NCI-H1105 treated with DMSO at 0.1 percent for 48 hours (cell line): ENCODE results near the gene IL3RA.

ENCODE experiments used
- DNase-seq: peaks from one replicate; lab custom pipeline; 2025; lab: John Stamatoyannopoulos, UW

IL3RA gene

DNA sequence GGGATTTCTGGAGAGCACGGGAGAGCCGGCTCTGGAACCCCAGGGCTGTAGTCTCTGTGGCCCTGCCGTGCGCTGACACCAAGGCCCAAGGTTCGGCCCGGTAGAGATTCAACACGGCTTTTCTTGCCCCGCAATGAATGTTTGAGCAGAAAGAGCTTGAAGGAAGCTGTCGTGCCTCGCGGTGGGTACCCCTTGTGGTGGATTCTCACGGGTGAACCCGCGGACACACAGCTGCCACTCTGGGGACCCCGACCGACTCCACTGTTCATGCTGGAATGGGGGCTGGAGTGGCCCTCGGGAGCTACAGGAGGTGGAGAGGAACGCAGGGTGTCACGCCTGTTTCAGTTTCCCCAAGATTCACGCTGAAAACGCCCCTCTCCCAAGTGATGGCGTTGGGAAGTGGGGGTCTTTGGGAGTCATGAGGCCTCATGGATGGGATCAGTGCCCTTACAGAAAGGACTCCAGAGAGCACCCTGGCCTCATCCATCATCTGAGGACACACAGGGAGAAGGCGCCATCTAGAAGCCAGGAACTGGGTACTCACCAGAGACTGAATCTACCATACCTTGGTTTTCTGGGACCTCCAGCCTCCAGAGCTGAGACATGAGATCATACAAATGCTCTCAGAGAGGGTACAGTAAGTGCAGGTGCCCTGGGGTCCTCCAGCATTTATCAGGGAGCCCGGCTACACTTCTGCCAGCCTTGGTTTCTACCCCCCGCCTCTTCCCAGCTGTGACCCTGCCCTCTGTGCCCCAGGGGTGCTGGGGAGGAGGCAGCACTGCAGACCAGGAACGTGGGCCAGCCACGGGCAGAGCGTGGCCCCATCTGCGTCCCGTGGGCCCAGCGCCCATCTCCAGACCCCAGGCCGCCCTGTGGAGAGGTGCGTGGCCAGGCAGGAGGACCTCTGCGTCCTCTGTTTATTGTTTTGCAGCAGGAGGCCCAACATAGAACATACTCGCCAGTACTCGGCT, 49.0 kb downstream of the IL3RA start:
- DNase-seq, result no peak

DNA sequence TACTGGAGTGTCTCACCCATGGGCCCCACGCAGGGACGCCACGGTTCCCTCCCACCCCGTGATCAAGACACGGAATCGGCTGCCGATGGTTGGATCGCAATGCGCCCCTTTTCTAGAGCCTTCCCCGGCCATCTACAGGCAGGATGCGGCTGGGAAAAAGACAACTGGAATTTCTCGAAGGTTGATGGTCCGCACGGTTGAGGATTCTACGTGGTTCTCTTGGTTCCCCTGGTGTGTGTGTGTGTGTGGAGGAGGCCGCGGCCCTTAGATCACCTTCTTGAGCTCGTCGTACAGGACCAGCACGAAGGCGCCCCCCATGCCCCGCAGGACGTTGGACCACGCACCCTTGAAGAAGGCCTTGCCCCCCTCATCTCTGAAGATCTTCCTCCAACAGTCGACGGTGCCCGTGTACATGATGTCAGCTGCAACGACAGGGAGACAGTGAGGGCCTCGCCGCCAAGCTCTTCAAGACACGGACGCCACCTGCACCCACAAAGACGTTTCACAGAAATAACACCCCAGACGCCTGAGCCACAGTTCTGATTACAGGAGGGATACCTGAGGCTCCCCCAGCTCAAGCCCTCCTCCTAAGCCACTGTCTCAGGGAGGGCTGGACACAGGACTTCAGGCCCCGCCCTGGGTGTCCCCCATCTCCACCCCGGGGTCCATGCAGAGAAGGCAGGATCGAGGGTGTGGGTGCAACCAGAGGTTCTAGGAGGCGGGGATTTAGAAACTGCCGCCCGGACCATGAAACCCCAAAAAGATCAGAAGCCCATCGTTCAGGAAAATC, 49.9 kb downstream of the IL3RA start:
- DNase-seq, result no peak

DNA sequence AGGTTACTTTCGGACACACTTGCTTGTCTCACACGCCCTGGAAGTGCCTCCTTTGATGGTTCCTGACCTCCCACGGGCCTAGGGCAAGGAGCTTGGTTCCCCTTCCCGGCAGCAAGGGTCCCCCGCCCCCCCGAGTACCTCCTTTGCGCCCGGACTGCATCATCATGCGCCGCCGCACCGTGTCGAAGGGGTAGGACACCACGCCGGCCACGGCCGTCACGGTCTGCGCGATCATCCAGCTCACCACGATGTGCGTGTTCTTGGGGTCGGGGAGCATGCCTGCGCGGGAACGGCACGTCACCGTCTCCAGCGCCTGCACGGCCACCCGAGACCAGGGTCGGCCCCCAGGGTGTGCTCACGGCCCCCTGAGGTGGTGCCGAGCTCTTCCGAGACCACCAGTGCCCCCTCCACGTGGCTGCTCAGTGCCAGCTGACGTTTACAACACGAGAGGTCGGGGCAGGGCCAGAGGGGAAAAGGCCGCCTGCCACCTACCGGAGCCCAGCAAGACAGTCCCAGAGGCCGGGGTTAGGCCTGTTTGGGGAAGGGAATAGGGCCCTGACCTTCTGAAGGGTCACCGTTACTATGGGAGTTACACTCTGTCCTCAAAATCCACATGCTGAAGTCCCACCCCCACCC, 50.7 kb downstream of the IL3RA start:
- DNase-seq, result no peak

DNA sequence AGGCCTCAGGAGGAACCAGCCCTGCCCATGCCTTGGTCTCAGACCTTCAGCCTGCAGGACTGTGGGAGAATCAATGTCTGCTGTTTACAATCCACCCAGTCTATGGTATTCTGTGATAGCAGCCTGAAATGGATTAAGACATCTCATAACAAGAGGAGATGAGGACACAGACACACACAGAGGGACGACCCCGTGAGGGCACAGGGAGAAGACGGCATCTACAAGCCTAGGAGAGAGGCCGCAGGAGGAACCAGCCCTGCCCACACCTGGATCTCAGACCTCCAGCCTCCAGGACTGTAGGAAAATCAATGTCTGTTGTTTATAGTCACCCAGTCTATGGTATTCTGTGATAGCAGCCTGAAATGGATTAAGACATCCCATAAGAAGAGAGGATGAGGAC, 52.1 kb downstream of the IL3RA start:
- no peak for DNase-seq

DNA sequence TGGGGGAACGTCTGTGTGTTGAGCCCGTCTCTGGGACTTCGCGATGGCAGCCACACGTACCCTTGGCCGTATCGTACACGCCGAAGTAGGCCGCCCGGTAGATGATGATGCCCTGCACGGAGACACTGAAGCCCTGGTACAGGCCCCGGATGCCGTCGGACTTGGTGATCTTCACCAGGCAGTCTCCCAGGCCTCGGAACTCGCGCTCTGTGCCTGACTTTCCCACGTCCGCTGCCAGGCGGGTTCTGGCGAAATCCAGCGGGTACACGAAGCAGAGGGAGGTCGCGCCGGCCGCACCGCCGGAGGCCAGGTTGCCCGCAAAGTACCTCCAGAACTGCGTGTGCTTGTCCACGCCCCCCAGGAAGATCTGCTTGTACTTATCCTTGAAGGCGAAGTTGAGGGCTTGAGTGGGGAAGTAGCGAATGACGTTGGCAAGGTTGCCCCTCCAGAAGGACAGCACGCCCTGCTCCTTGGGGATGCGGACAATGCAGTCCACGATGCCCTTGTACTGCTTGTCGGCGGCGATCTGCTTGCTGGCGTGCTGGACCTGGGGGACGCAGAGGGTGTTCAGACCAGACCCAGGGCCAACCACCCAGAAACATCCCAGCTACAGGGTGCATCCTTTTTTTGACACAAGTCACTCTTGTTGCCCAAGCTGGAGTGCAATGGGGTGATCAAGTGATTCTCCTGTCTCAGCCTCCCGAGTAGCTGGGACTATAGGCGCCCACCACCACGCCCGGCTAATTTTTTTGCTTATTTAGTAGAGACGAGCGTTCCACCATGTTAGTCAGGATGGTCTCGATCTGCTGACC, 52.8 kb downstream of the IL3RA start:
- no peak for DNase-seq

DNA sequence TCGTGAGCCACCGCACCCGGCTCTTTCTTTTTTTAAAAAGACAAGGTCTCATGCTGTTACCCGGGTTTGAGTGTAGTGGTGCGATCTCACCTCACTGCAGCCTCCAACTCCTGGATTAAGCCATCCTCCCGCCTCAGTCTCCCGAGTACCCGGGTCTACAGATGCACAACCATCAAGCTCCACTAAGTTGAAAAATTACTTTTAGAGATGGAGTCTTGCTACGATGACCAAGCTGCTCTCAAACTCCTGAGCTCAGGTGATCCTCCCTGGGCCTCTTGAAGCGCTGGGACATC, 53.4 kb downstream of the IL3RA start:
- no peak for DNase-seq

DNA sequence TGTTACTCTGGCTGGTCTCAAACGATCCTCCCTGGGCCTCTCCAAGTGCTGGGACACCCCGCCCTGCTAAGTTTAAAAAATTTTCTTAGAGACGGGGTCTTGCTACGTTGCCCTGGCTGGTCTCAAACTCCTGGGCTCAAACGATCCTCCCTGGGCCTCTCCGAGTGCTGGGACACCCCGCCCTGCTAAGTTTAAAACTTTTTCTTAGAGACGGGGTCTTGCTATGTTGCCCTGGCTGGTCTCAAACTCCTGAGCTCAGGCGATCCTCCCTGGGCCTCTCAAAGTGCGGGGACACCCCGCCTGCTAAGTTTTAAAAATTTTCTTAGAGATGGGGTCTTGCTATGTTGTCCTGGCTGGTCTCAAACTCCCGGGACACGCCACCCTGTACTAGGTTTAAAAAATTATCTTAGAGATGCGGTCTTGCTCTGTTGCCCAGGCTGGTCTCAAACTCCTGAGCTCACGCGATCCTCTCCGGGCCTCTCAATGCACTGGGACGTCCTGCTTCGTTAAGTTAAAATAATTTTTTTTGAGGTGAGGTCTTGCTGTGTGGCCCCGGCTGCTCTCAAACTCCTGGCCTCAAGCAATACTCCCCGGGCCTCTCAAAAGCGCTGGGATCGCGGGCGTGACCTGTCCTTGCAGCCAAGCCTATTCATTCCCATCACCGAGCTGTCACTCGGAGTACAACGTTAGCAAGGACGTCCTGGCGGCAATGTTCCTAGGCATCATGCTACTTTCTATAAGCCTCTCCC, 54.2 kb downstream of the IL3RA start:
- DNase-seq, result no peak

DNA sequence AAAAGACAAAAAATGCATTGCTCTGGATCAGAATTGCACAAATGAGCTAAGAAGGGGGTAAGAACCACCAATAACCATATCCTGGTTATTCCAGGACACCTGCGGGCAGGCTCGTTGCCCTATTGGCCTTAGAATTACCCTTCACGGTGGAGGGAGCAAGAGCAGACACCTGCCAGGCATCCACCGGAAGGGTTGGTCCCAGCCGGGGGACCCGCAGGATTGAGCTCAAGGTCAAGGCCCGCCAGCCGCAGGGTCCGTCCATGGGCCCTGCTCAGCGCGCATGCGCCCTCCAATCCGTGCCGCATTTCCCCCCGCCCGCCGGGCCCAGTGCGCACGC, 54.8 kb downstream of the IL3RA start:
- DNase-seq, result no peak

DNA sequence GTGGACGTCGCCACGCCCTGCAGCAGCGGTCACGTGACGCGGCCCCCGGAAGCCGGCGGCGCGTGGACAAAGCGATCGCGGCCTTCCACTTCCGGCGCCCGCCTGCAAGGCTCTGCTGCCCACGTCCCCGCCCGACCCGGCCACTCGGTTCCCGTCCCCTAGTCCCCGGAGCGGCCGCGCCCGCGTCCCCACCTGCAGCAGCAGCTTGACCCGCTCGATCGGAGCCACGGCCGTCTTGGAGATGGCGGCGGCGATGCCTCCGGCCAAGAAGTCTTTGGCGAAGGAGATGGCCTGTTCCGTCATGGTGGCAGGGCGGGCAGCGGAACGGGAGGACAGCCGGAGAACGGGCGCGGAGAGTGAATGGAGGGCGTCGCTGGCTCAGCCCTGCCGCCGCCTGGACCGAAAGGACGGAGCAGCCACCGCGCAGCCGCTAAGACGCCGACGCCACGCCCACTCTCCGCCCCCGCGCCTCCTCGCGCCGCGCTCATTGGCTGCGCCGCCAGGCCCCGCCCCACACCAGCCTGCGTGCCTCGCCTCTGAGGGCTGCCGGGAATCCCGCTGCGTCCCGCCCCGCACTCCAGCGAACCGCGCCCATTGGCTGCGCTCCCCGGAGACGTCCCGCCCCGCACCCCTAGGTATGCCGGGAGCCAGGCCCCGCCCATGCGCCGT, 55.3 kb downstream of the IL3RA start, which contains the start of gene SLC25A6:
Gene SLC25A6 (minus strand): TSS at position 407 of the 669 bp plus-strand sequence. CDS start 104 bp downstream, at position 303.
- no peak for DNase-seq

DNA sequence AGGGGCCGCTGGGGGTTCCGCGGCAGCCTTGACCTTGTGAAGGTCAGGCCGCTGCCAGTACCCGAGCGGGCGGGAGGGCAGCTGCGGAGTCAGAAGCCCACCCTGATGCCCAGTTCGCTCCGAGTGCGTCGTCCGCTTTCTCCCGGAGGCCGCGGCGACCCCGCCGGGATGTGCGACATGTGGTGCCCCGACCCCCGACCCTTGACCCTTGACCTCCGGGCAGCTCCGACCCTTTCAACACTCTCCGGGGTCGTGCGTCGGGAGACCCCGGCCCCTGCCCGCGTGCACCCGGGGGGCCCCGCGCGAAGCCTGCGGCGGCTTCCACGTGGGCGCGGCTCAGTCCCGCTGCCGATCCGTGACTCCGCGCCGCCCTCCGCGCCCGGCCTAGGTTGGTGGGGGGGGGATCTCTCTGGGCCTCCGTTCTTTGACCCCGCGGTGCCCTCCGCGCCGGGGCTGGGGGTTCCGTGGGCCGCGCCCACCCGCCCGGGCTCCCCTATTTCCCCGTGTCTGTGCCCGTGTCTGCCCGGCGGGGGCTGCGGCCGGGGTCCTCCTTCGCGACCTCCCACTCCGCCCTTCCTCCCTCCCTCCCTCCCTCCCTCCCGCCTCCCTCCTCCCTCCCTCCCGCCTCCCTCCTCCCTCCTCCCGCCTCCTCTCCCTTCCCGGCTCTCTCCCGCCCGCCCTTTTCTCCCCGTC, 55.9 kb downstream of the IL3RA start:
- DNase-seq, result no peak

DNA sequence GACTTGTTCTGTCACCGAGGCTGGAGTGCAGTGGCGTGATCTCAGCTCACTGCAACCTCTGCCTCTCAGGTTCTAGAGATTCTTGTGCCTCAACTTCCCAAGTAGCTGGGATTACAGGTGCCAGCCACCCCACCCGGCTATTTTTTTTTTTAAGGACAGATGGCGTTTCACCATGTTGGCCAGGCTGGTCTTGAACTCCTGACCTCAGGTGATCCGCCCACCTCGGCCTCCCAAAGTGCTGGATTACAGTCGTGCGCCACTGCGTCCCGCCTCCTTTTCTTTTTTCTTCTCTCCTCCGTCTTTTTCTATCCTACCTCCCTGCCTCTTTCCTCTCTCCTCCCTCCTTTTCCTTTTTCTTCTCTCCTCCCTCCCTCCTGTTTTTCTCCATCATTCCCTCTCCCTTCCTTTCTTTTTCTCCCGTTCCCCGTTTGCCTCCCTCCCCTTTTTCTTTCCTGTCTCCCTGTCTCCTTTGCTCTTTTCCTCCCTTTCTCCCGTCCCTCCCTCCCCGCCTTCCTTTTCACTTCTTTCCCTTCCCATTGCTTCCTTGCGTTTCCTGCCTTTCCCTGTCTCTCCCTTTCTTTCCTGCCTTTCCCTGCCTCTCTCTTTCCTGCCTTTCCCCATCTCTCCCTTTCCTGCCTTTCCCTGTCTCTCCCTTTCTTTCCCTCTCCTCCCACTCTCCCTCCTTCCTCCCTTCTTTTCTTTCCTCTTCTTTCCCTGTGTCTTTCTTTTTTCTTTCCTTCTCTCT, 57.5 kb downstream of the IL3RA start:
- DNase-seq, result no peak

DNA sequence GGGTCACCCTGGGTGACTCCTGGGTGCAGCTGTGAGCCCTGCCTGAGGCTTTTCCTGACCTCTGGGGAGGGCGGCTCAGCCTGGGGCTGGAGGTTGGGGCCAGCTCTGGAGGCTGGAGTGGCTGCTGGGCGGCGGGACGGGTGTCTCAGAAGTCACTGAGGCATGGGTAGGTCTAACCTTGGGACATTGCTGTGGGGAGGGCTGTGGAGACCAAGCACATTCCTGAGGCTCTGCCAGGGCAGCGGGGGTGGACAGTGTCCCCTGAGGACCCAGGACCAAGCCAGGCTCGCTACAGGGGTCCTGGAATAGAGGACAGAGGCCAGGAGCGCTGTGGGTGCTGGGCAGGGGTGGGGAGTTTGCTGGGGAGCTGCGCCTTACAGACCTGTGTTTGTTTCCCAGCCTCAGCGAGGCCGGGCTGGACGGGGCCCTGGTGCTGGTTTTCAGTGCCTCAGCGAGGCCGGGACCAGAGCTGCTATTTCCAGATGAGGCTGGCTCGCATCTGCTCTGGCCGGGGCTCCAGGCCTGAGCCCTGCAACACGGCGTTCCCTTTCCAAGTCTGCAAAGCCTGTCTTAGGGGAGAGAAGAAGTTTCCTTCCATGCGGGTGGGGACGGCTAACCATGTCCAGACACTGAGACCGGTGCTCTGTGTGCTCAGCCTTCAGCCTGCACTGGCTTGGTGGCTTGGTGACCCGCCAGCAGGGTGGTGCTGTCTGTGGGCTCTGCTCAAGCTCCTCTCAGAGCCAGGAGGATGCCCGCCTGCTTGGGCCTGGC, 58.3 kb downstream of the IL3RA start:
- no peak for DNase-seq

DNA sequence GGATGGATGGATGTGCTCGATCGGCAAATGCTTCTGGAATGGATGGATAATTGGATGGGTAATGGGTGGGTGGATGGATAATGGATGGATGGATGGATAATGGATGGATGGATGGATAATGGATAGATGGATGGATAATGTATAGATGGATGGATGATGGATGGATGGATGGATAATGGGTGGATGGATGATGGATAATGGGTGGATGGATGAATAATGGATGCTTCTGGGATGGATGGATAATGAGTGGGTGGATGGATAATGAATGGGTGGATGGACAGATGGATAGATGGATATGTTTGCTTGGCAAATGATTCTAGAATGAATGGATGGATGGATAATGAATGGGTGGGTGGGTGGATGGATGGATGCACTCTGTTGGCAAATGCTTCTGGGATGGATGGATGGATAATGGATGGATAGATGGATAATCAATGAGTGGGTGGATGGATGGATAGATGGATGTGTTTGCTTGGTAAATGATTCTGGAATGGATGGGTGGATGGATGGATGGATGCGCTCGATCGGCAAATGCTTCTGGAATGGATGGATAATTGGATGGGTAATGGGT, 59.1 kb downstream of the IL3RA start:
- DNase-seq, result no peak

DNA sequence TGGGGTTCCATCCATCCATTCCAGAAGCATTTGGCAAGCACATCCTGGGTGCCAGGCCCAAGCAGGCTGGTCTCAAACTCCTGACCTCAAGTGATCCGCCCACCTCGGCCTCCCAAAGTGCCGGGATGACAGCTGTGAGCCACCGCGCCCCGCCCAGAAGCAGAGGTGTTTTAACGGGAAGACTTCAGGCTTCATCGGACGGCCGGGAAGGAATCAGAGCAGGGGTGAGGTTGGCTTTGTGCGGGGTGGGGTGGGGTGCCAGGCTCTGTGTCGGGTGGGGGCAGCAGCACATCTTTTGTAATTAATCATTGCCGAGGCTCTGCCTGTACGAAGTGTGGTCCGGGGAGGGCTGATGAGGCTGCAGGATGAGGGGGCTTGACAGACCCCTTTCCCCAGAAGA, 60.4 kb downstream of the IL3RA start:
- no peak for DNase-seq

DNA sequence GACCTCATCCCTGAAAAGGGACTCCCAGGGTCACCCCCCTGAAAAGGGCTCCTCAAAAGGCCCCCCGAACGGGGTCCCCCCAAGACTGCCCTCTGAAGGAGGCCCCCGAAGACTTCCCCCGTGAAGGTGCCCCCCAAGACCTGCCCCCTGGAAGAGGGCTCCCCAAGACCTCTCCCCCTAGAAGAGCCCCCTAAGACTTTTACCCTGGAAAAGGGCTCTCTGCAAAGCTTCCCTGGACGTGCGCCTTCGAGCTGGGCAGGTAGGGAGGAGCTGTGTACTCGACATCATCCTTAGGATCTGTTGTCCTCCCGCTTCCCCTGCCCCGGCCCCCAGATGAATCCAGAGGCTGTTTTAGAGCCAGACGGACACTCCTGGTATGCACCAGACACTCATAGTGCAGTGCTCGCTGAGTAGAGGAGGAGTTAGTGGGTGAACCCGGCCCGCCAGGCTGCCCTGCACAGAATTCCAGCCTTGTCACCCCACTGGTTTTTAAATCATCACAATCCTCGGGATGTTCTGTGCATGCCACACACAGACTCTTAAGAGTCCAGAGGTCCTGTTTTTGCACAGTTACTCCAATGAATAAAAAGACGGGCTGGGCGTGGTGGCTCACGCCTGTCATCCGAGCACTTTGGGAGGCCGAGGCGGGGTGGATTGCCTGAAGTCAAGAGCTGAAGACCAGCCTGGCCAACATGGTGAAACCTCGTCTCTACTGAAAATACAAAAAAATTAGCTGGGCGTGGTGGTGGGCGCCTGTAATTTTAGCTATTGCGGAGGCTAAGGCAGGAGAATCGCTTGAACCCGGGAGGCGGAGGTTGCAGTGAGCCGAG, 61.1 kb downstream of the IL3RA start:
- no peak for DNase-seq

DNA sequence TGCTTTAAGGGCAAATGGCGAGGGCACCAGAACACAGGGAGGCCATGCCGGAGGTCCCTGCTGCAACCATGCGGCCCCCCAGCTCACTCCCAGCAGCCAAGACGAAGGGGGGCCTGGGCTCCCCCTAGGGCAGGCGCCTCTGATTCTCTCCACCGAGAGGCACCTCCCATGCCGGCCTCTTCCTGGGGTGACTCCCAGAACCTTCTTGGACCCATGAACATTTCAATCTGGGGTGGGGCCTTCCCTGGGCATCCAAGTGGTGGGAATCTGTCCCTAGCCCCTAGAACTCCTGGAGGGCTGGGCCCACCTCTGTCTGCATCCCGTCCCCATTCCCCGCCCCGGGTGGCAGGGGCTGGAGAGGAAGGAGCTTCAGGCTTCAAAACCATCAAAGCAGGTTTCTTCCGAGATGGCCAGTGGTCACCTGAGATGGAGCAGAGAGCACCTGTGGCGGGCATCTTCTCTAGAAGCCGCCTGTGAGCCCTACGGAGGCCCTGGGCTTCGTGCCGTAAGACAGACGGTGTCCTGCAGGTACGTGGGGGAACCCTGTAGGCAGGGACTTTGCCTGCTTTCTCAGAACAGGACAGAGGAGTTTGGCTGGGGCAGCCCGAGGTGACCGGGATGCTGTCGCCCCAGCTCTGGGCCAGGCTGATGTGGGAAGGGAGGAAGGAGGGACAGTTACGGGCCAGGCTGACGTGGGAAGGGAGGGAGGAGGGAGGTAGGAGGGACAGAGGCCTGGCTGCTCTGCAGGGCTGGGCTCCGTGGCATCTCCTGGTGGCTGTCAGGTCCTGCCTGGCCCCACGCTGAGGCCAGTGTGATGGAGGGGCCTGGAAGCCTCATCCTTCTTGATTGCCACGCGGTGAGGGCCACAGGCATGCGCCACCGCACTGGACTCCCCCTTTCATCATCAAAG, 62.1 kb downstream of the IL3RA start:
- DNase-seq, result no peak
